NCI-H2171 (cell line): ENCODE data around the gene ATN1.

Experiments used
- DNase-seq: peaks from one replicate; lab custom pipeline; 2025; lab: John Stamatoyannopoulos, UW

Gene ATN1

DNA sequence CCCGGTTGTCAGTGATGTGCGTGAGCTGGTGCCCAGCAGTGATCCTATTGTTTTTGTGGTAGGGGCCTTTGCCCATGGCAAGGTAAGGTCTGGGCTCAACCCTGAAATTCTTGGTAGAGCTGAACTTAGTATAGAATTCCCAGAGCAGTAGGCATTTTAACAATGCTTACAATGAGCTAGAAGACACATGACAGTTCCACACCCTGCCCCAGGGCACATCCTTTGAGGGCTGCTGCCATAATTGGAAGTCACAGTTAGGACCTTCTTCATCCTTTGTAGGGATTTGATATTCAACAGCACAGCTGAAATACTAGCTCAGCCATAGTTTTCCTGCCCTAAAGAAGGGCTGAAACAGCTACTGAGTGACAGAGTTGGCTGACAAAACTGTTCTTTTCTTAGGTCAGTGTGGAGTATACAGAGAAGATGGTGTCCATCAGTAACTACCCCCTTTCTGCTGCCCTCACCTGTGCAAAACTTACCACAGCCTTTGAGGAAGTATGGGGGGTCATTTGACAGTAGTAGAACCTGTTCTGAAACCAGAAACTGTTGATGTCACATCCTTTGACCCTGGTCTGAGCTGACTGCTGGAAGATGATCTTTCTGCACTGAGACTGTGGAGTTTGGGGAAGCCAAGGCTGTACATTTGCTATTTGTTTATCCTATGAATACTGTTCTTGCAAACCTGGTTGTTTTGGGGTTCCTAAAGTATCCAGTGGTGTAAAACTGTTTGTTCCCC, 47.7 kb downstream of the ATN1 start:
- no peak for DNase-seq

DNA sequence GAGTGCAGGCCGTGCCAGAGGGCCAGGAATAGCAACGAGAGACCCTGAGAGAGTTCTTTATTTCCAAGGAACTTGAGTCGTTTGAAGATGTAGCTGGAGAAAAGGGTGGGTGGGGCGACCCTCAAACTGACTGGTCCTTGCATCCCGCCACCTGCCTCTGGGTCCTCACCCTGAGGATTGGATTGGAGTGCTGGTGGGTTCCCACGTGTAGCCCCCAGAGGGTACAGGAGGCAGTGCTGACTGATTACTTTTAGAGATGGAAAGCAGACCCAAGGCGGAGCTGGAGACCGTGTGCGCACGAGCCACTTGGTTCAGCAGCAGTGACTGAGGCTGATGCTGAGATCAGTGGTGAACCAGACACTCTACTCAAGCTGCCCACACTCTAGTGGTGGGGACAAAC, 49.9 kb downstream of the ATN1 start:
- DNase-seq, result no peak

DNA sequence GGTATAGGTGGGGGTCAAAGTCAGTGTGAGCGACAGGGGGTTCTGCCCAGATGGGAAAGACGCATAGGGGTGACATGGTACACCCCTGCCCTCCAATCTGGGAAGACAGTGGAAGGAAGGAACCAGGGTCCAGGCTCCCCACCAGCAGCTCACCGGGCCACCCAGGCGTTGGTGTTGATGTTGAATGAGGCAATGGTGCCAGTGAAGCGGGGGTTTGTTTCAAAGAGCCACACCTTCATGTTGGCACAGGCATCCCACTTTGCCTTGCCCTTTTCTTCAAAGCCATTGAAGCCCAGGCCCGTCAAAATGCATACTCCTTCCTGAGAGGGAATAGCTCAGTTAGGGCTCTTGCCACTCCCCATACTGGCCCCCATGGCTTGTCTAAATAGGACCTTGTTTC, 50.4 kb downstream of the ATN1 start:
- no peak for DNase-seq

DNA sequence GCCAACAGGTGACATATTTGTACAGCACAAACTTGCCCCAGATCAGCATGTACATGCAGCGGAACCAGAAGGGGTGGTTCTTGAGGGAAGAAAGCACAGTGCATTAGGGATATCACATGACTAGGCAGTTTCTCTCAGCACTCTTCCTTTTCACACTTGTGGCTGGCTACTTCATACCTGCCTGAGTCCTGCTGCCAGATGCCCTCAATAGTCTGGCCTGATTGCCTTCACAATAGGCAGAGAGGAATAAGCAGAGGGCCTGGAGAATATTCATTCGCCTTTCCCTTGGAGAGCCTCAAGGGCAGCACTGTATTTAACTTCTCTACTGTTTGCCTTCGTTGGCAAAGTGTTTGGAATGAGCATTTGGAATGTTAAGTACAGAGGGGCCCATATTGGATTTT, 50.9 kb downstream of the ATN1 start:
- DNase-seq, result no peak

DNA sequence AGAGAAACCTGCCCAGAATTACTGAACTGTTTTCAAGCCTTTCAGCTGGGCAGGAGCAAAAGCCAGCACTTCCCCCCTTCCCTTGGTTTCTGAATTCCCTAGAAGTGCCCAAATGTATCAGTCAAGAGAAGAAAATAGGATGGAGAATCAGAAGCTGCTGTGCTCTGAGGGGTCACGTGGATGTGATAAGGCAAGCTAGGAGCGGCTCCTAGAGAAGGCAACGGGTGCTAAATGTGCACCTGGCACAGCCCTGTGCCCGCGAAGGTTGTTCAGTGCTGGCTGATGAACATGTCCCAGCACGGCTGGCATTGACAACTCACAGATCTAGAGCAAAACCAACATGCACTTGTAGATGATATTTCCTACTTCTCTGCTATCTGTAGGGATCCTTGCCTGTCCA, 51.3 kb downstream of the ATN1 start:
- no peak for DNase-seq

DNA sequence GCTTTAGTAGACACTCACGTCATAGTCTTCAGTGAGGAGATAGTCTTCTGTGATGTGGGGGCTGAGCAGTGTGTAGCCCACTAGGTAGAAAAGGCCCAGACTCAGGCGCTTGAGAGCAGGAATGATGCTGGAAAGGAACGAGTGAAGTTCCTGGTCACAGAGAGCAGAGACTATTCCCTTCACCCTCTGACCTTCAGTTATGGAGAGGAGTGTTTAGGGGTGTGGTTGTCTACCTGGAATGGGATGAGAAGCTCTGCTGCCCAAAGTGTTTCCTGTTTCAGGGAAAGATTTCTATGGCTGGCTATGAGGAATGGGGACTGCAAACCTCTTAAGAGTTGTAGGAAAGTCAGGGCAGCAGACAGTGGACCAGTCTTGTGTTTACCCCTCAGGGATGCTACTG, 51.7 kb downstream of the ATN1 start:
- no peak for DNase-seq

DNA sequence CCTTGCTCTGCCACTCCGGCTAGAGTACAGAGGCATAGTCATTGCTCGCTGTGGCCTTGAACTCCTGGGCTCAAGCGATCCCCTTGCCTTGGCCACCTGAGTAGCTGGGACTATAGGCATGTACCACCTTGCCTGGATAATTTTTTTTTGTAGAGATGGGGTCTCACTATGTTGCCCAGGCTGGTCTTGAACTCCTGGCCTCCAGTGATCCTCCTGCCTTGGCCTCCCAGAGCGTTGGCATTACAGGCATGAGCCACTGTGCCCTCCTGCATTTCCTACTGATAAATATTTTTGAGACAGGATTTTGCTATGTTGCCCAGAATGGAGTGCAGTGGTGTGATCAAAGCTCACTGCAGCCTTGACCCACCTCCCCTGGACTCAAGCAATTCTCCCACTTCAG, 52.3 kb downstream of the ATN1 start:
- no peak for DNase-seq

DNA sequence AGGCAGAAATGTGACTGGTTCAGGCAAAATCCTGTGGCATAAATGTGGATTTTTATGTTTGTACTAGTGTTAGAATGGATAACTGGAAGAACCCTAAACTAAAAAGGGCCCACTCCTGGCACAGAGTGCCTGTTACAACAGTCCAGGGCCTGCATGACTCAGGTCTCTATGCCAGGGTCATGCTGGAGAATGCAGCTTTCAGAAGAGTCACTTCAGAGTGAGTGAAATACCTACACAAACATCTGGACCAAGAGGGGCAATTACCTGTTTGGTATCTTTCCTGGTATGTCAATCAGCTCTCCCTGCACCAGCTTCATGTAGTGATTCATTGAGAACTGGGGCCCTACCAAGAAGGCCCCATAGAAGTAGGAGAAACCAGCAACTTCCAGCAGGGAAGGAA, 53.0 kb downstream of the ATN1 start:
- DNase-seq, result no peak

DNA sequence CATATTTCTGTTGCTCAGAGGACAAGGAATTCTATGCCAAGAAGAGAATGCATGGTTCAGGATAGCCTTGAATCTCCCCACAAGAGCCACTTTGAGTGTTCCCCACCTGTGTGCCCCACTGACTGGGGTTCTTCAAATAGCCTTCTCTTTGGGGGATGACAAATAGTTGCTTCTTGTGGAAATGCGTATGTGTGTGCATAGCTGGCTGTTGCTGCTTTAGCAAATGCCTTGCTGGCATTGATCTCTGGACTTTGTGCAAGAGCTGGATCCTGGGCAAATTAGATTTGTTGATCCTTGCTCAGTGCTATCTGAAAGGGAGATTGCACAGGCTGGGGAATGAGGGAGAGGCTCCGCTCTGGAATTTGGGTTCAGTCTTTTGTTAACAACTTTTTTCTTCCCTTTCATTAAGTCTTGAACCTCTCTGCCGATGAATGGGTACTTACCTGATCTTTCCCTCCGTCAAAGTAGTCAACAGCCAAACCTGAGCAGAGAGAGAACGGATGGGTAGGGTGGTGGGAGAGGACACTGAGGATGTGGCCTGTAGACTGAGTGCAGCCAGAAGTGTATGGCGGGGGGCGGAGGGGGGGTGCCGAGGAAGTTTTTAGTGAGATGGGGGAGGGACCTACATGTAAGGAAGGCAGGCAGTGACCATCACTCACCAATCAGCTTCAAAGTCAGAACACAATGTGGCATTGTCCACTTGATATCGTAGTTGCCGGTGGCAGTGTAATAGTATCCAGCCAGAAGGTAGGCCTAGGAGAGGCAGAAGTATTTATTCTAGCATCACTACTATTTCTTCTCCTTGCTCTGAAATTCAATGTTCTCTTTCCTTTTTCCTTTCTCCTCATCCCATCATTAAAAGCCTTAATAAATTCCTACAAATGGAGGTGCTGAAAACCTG, 53.6 kb downstream of the ATN1 start:
- DNase-seq, result no peak

DNA sequence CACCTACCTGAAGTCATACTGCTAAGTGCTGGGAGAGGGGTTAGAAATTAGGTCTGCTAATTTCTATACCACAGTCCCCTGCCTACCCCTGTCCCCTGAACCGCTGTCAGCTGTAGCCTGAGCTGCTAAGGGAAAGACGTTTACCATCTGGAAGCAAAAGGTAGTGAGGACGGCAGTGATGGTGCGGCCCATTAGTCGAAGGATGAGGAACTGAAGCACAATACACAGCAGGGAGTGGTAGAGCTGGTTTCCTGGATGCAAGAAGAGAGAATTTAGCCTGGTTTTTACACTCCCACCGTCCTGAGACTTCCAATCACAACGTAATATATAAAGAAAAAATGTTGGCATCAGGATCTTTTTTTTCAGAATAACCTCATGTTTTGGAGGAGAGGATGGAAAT, 54.8 kb downstream of the ATN1 start:
- DNase-seq, result no peak

DNA sequence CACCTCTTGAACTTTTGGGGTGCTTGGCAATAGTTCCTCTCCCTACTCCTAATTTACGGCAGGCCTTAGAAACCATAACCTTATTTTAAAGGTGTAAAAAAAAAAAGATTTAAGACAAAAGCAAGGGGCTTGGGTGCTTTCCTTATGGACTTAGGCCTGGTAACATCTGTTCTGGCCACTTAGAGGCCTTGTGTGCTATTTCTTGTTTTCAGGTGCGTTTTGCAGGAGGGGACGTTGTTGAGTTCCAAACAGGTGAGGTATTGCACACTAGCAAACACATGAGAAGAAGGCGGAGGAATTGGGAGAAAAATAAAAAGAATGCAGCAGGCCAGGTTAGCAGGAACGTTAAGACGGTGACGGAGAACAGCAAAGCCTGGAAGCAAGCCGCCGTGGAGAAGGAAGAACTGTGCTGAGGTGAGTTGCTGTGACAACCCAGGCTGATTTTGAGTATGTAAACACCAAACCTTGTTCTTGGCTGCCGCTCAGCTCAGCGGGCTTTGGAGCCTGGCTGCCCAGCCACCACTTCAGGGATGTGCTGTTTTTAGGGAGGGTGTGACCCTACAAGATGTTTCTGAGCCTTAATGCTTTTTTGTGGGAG, 60.3 kb downstream of the ATN1 start:
- DNase-seq, result no peak
